Measurements from ENCODE around the gene DDX6. TPM values are rescaled to one million over a fixed set of nuclear protein-coding genes. Genes with fewer than 3 reads are reported as not detected.

DDX6 gene
- total and polyA plus RNA-seq, 9 of the 15 experiments (the other 6 are each of a cell fraction or from before 2014, with no cell fraction given) = 10.0 to 102 (median 58.2) TPM

DNA sequence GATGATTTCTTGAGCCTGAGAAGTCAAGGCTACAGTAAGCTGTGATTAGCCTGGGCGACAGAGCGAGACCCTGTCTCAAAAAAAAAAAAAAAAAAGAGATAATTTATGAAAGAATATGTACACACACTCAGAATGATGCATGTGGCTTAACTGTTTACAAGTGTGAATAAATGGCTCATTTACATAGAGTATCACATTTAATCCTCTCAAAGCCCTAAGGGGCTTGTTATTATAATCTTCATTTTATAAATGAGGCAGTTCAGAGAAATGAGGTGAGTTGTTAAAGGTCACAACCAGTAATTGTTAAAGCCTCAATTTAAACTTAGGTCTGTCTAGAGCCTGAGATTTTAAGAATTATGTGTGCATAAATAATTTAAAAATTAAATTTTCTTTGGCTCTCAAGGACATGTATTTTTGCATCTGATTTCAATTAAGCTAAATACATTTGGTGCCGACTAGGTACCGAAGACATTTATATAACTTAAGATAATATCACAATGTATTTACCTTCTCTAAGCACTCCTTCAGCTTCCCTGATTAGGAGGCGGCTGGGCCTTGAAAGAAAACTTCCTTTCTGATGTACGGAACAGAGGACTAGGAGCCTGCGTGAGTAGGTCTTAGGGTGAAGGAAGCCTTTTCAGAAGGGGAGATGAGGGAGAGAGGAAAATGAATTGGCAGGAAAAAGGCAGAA, 28.5 kb upstream of the DDX6 start:
- peaks cover 0 to 3% of the 10 kb centered on the region in 2 experiments; a peak in 3 of 5 replicates for H3K4me1 ChIP-seq (replicated peaks in 1 of 2; ENCODE audit: control insufficient read depth in 2 of 2, insufficient read depth in 2 of 2, low read length in 2 of 2)
- intact Hi-C loops (cut with micrococcal nuclease) = no loop called here
- H3K27ac ChIP-seq (ENCODE audit: extremely low read depth, low read depth, low read length) = no peak overlapping the region
- FAIRE-seq (no peak), DNase-seq (ENCODE audit: extremely low read depth in 1 of 4, low spot score in 3 of 4) (no peak), ATAC-seq (no peak)
- no peaks in the 10 kb centered on the region for H3K27me3 ChIP-seq (ENCODE audit: control insufficient read depth in 2 of 2, insufficient read depth in 2 of 2, low read length in 2 of 2)
- no peaks in the 10 kb centered on the region for H3K79me2 ChIP-seq (ENCODE audit: control insufficient read depth, insufficient read depth, low read length)
- no TSS peak for BruUV-seq (replicated peaks)
- no peaks in the 10 kb centered on the region for H3K9me1 ChIP-seq (ENCODE audit: control insufficient read depth, insufficient read depth, low read length)
- H3K9me3 ChIP-seq (replicated peaks; ENCODE audit: control insufficient read depth, insufficient read depth, low read depth, low read length) = no peaks in the 10 kb centered on the region
- no peak overlapping the region for H2AFZ ChIP-seq (ENCODE audit: low read depth, low read length)
- H3K4me3 ChIP-seq = no peak overlapping the region
- no peaks in the 10 kb centered on the region for H3K36me3 ChIP-seq (ENCODE audit: control insufficient read depth, insufficient read depth, low read length)
- in situ Hi-C loops (cut with MboI) = no loop called here
- 47% methylated on average over 7 of the region's 7 CpGs for WGBS (ENCODE audit: insufficient coverage, low coverage, missing lambda C conversion rate)
- no peak overlapping the region for H3K9ac ChIP-seq (ENCODE audit: insufficient read depth in 1 of 2, low read depth in 2 of 2, low read length in 2 of 2)
- POLR2A ChIA-PET = interaction anchor here (0.8 to 1.3 kb wide), 2 partner anchors 15 to 30 kb away, joined by 3 read pairs; no protein-coding TSS in a partner anchor
- H4K20me1 ChIP-seq (replicated peaks; ENCODE audit: control insufficient read depth, insufficient read depth, low read length) = no peaks in the 10 kb centered on the region
- no peak overlapping the region for H3K4me2 ChIP-seq (ENCODE audit: insufficient read depth, low read length)
- CTCF ChIA-PET (ENCODE audit: low intra/inter-chr PET ratio) = interaction anchor here (0.6 kb wide), 1 partner anchor 365 kb away, joined by 3 read pairs; no protein-coding TSS in a partner anchor
- TF ChIP-seq ZNF217 (CRISPR knock-in tag; IDR thresholded peaks at IDR 0.05) (no peak), GABPB2 (CRISPR knock-in tag; conservative IDR thresholded peaks at IDR 0.05) (no peak), STAT5A (IDR thresholded peaks at IDR 0.05; ENCODE audit: borderline replicate concordance, low read length) (no peak), ZNF79 (CRISPR knock-in tag; IDR thresholded peaks at IDR 0.05; ENCODE audit: low read depth) (no peak), LCOR (CRISPR knock-in tag; IDR thresholded peaks at IDR 0.05) (no peak), CCNT2 (IDR thresholded peaks at IDR 0.05; ENCODE audit: borderline replicate concordance, extremely low read depth, insufficient read length, low read depth, low read length) (no peak), MCM7 (IDR thresholded peaks at IDR 0.05) (no peak), ZNF766 (CRISPR knock-in tag; conservative IDR thresholded peaks at IDR 0.05) (no peak), RFX1 (IDR thresholded peaks at IDR 0.05) (no peak)
- TF ChIP-seq, protein P1, sequence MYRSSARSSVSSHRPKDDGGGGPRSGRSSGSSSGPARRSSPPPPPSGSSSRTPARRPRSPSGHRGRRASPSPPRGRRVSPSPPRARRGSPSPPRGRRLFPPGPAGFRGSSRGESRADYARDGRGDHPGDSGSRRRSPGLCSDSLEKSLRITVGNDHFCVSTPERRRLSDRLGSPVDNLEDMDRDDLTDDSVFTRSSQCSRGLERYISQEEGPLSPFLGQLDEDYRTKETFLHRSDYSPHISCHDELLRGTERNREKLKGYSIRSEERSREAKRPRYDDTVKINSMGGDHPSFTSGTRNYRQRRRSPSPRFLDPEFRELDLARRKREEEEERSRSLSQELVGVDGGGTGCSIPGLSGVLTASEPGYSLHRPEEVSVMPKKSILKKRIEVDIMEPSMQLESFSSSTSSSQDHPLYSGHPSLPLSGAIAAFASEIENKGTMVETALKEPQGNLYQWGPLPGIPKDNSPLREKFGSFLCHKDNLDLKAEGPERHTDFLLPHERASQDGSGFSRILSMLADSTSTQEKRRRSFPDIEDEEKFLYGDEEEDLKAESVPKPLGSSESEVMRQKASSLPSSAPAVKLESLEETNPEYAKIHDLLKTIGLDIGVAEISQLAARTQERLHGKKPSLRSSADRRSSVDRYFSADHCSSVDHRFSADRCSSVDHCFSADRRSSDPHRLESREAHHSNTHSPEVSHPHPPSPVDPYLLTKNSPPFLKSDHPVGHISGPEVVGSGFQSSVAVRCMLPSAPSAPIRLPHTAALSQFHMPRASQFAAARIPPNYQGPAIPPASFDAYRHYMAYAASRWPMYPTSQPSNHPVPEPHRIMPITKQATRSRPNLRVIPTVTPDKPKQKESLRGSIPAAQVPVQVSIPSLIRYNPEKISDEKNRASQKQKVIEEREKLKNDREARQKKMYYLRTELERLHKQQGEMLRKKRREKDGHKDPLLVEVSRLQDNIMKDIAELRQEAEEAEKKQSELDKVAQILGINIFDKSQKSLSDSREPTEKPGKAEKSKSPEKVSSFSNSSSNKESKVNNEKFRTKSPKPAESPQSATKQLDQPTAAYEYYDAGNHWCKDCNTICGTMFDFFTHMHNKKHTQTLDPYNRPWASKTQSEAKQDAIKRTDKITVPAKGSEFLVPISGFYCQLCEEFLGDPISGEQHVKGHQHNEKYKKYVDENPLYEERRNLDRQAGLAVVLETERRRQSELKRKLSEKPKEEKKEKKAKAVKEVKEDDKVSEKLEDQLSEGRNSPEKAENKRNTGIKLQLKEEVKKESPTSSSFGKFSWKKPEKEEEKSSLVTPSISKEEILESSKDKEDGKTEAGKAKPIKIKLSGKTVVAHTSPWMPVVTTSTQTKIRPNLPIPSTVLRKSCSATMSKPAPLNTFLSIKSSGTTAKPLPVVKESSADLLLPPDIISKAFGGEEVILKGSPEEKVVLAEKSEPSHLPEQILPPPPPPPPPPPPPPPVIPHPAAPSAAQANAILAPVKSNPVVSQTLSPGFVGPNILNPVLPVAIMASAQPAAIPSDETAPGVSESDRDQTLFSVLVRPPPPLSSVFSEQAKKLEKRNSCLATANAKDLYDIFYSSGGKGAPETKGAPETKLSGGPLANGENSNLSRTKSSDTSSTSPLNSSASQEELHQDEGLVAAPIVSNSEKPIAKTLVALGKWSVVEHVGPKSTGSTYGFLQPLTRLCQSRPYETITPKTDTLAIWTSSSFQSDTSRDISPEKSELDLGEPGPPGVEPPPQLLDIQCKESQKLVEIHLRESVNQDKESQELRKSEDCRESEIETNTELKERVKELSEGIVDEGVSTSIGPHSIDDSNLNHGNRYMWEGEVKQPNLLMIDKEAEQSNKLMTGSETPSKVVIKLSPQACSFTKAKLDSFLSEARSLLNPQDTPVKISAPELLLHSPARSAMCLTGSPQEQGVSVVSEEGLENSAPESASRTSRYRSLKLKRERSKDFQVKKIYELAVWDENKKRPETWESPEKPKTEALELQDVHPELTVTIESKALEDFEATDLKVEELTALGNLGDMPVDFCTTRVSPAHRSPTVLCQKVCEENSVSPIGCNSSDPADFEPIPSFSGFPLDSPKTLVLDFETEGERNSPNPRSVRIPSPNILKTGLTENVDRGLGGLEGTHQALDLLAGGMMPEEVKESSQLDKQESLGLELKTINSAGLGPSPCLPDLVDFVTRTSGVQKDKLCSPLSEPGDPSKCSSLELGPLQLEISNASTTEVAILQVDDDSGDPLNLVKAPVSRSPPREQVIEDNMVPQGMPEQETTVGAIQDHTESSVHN (IDR thresholded peaks at IDR 0.05; ENCODE audit: borderline replicate concordance in 1 of 2, low read depth in 1 of 2) = no peak
- TF ChIP-seq, protein P2, sequence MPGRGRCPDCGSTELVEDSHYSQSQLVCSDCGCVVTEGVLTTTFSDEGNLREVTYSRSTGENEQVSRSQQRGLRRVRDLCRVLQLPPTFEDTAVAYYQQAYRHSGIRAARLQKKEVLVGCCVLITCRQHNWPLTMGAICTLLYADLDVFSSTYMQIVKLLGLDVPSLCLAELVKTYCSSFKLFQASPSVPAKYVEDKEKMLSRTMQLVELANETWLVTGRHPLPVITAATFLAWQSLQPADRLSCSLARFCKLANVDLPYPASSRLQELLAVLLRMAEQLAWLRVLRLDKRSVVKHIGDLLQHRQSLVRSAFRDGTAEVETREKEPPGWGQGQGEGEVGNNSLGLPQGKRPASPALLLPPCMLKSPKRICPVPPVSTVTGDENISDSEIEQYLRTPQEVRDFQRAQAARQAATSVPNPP (IDR thresholded peaks at IDR 0.05; ENCODE audit: borderline replicate concordance, insufficient read depth, insufficient read length) = no peak

All from K562 (cell line).